GM21825 (cell line): ENCODE results near the gene BLOC1S4.
"Not testable (repeated sequence)": the region's sequence is repeated elsewhere in the genome, so short reads cannot be mapped to it uniquely, and the experiment has no call there.

ENCODE experiments used
- ATAC-seq: cut with Tn5 transposase; IDR thresholded peaks from one replicate; pipeline ENCODE4 v1.9.1; 2021; ENCODE audit warnings: mild to moderate bottlenecking, moderate library complexity; ENCODE audit not compliant: unreplicated experiment

Gene BLOC1S4

GRCh38 chr4:6734165-6734786 is 18.3 kb downstream of the BLOC1S4 start:
- no peak for ATAC-seq

- no peak for ATAC-seq
These were observed 23.9 kb downstream of the BLOC1S4 start for GRCh38 chr4:6739920-6740319.

GRCh38 chr4:6740347-6740746 is 24.4 kb downstream of the BLOC1S4 start:
- no peak for ATAC-seq

- no peak for ATAC-seq
These were observed 26.5 kb downstream of the BLOC1S4 start for GRCh38 chr4:6742507-6742906.

- no peak for ATAC-seq
These were observed 27.0 kb downstream of the BLOC1S4 start for GRCh38 chr4:6742989-6743388.

GRCh38 chr4:6746721-6747293 is 30.8 kb downstream of the BLOC1S4 start:
- no peak for ATAC-seq

- no peak for ATAC-seq
These were observed 31.5 kb downstream of the BLOC1S4 start for GRCh38 chr4:6747294-6748051.

GRCh38 chr4:6748286-6748685 is 32.3 kb downstream of the BLOC1S4 start:
- ATAC-seq = no peak

- ATAC-seq = no peak
These were observed 33.6 kb downstream of the BLOC1S4 start for GRCh38 chr4:6749340-6750171.

- no peak for ATAC-seq
These were observed 34.6 kb downstream of the BLOC1S4 start for GRCh38 chr4:6750286-6751221.

- ATAC-seq = no peak
These were observed 35.9 kb downstream of the BLOC1S4 start for GRCh38 chr4:6751611-6752485.

- ATAC-seq = no peak
These were observed 36.5 kb downstream of the BLOC1S4 start for GRCh38 chr4:6752486-6752829.

GRCh38 chr4:6753103-6753560 is 37.2 kb downstream of the BLOC1S4 start:
- ATAC-seq = no peak

GRCh38 chr4:6753891-6754290 is 37.9 kb downstream of the BLOC1S4 start:
- ATAC-seq = no peak

- ATAC-seq = no peak
These were observed 38.6 kb downstream of the BLOC1S4 start for GRCh38 chr4:6754481-6755087.

GRCh38 chr4:6755088-6755753 is 39.2 kb downstream of the BLOC1S4 start:
- no peak for ATAC-seq

- not testable (repeated sequence) for ATAC-seq
These were observed 40.4 kb downstream of the BLOC1S4 start for GRCh38 chr4:6756345-6756744.

- no peak for ATAC-seq
These were observed 42.8 kb downstream of the BLOC1S4 start for GRCh38 chr4:6758728-6759127.
